T-helper 2 cell (primary cell): ENCODE measurements around the gene RBM10.

Experiments
- DNase-seq, 5 experiments: peaks; one replicate each; pipeline versions ENCODE4 v3.0.0 to v3.0.0-alpha.2; 2012 to 2022

Gene RBM10

DNA sequence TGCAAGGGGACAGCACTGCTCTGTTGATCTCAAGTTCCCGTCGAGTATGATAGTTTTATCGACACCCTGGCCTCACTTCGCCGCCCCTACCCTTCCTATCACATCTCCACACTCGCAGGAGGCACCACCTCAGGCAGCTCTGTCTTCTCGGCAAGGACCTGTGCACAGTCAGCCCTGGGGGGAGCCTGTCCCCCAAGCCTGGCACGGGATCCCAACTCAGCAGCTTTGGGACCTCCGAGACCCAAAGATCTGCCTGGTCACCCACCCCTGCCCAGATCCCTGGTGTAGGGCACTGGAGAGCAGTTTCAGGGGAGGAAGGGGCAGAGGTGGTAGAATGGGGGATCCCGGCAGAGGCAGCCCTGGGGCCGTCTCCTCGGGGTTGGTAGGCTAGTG lies 30.6 kb downstream of the RBM10 start:
- DNase-seq: no peak

DNA sequence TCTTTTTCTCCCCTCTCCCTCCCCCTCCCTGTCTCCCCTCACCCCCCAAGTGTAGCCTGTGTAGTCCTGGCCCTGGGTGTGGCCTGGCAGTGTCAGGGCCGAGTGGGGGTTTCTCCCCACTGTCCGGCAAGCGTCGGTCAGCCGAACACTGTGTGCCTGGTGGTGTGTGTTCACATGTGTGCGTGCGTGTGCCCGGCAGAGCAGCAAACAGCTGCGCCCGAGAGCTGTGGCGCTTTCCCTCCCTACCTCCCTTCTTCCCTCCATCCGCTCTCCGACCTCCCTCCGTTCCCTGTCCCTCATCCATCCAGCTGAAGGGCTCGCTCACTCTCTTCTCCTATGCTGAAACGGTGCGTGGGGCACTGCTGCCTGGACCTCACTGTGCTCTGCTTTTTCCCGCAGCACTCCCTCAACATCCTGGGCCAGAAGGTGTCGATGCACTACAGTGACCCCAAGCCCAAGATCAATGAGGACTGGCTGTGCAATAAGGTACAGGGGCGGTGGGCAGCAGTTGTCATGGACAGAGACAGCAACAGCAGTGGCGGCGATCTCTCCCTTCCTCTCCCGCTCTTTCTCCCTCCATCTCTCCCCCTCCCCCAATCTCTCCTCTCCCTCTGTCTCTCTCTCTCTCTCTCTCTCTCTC lies 31.2 kb downstream of the RBM10 start:
- no peak for DNase-seq

DNA sequence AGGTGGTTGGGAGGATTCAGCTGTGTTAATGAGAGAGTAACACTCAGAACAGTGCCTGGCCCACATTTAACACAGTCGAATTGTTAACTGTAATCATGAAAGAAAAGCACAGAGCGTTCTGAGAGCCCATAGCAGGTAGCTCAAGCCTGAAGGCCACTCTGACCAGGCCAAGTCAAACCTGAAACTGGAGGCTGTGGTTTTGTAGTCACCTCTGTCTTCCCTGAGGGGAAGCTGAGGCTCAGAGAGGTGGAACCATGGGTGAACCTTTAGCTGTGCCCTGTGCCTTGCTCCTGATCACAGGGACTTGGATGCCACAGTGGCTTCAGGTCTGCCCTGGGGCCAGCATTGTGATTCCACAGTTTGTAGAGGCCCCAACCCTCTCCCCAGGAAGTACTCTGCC lies 32.1 kb downstream of the RBM10 start:
- no peak for DNase-seq

DNA sequence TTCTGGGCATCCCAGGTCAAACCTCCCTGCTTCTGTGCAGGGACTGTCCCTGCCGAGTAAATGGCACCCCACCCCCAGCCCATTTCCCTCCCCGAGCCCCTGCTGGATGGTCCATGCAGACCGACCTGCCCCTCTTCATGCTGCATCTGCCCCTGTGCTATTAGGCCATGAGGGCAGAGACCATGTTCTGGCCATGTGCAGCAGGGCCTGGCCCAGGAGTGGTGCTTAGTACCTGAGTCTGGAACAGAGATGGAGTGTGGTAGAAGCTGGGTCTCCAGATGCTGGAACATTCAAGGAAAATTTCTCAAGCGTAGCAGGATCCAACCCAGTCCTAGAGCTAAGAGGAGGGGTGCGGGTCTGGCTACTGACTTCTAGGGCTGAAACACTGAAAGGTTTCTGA lies 33.3 kb downstream of the RBM10 start:
- no peak for DNase-seq

DNA sequence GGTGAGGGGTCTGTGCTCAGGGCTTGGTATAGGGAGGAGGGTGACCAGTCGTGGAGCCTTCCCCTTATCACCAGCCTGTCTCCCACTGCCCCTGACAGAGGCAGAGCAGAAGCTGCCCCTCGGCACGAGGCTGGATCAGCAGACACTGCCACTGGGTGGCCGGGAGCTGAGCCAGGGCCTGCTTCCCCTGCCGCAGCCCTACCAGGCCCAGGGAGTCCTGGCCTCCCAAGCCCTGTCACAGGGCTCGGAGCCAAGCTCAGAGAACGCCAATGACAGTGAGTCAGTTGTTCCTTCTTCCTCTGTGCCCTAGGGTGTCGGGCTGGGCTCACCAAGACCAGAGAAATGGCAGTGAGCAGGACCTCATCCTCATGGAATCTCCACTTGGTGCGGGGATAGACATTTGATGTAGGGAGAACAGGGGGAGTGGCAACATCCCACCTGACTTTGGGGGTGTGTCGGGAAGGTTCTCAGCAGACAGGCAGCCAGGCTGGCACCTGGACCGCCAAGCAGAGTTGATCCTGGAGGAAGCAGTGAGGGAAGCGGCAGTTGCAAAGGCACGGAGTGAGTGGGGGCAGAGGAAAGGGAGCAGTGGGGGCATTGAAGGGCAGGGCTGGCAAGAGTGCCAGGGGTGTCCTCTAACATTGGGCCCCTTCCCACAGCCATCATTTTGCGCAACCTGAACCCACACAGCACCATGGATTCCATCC lies 34.4 kb downstream of the RBM10 start:
- no peak for DNase-seq

DNA sequence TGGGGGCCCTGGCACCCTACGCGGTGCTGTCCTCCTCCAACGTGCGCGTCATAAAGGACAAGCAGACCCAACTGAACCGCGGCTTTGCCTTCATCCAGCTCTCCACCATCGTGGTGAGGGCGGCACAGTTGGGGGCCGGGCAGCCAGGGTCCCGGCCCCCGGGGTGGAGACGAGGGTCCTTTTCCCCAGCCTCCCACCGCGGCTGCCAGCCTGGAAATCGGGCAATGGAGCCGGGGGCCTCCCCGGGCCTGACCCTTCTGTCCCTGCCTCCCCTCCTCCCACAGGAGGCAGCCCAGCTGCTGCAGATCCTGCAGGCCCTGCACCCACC lies 34.9 kb downstream of the RBM10 start:
- DNase-seq: no peak

DNA sequence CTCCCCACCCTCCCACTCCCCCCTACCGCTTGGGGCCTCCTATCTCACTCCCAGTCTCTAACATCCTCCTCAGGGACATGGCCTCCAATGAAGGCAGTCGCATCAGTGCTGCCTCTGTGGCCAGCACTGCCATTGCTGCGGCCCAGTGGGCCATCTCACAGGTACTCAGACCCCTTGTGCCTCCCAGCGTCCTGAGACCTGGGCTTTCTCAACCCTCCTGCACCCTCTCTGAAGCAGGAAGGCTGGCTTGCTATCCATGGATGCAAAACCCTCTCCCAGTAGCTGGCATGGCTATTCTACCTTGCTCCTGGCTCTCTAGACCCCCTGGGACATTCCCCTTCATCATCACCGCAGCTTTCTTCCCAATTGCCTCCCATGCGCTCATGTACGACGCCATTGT lies 35.3 kb downstream of the RBM10 start:
- DNase-seq: no peak

DNA sequence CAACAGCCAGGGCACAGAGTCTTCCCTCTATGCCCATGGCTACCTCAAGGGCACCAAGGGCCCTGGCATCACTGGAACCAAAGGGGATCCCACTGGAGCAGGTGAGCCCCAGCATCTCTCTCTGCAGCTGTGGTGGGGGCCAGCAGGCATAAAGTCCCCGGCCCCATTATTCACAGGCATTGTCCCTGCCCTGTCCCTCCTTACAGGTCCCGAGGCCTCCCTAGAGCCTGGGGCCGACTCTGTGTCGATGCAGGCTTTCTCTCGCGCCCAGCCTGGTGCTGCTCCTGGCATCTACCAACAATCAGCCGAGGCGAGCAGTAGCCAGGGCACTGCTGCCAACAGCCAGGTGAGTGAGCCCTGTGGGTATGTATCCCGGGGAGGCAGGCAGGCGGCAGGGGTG lies 36.3 kb downstream of the RBM10 start:
- no peak for DNase-seq

DNA sequence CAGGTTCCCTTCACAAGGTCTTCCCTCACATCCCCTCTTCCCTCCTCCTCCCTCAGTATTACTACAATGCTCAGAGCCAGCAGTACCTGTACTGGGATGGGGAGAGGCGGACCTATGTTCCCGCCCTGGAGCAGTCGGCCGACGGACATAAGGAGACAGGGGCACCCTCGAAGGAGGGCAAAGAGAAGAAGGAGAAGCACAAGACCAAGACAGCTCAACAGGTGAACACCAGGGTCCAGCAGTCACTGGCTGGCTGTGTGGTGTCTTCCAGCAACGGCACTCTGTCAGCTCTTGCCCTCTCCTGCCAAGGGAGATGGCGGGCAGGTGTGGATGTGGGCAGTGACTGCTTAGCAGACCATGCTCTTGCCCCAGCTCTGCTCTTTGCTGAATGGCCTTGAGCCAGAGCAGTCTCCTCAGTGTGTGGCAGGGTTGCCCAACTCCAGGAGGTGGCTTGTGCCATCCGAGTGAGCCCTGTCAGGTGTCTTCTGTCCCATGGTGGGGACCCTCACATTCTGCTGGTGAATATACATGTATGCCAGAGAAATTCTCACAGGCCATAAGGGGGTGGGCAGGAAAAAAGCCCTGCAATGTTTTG lies 37.2 kb downstream of the RBM10 start:
- DNase-seq: no peak

DNA sequence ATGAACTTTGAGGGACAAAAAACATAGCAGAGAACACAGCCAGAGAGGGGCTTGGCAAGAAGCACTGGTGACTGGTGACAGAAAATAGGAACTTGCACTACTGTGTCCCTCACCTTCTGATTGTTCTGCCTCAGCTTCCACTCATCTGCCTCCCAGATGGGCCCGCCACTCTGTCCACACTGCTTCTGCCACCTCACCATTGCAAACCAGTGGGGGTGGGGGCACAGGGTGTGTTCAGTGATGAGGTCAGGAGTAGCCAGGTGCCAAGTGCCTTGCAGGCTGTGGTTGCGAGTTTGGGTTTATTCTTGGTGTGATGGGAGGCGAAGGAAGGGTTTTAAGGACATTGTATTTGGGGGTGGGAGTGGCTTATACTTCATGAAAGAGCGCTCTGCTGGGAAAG lies 39.5 kb downstream of the RBM10 start:
- no peak for DNase-seq

DNA sequence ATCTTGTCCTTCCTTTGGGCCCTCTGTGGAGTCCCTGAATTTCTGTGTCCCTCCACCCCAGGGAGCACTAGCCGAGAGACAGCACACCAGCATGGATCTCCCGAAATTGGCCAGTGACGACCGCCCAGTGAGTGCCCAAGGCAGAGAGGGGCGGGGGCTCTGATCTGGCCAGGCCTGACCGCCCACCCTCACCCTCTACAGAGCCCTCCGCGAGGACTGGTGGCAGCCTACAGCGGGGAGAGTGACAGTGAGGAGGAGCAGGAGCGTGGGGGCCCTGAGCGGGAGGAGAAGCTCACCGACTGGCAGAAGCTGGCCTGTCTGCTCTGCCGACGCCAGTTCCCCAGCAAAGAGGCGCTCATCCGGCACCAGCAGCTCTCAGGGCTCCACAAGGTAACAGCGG lies 40.2 kb downstream of the RBM10 start:
- no peak for DNase-seq

DNA sequence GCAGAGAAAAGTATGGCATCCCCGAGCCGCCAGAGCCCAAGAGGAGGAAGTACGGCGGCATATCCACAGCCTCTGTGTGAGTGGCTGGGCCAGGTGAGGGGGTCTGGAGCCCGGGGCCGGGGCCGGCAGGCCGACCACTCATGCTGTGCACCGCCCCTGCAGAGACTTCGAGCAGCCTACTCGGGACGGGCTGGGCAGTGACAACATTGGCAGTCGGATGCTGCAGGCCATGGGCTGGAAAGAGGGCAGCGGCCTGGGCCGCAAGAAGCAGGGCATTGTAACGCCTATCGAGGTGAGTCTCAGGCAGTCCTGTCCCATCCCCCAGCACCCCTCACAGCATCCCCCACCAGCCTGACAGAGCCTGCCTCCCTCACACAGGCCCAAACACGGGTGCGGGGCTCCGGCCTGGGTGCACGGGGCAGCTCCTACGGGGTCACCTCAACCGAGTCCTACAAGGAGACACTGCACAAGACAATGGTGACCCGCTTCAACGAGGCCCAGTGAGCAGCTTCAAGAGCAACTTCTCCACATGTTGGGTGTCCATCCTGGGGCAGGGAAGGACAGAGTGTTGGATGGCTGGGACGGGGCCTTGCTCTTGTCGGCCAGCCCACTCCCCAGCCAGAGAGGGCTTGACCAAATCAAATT lies 41.2 kb downstream of the RBM10 start:
- no peak for DNase-seq

DNA sequence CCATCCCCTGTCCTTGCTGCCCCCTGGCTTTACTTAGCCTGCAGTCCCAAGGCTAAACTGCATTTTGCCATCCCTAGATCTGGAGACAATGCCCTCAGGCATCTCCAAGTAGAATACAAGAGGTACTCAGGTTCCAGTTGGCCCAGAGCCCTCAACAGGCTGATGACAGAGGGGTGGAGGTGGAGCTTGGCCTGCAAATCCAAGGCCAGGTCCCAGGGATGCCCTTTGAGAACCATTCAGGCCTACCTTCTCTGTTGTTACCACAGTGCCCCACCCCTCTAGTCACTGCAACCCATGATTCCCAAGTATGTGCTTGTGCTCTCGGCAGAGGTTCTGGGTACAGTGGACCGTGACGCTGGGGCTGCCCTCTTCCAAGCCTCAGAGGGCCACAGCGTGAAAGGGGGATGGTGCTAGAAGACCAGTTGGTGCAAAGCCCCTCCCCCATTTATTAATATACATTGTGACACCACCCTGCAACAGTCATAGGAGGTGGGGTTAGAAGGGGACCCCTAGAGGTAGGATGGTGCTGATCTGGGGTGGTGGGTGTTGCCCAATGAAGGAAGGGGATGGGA lies 42.2 kb downstream of the RBM10 start:
- DNase-seq: no peak

DNA sequence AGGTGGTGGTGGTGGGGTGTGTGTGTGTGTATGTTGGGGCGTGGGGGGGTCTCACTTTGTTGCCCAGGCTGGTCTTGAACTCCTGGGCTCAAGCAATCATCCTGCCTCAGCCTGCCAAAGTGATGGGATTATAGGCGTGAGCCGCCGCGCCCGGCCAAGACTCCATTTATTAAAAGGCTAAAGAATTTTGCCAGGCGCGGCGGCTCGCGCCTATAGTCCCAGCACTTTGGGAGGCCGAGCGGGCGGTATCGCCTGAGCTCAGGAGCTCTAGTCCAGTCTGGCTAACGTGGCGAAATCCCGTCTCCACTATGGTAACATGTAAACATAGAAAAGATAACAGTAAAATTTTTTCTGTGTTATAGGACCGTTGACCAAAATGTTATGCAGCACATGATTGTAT lies 44.9 kb downstream of the RBM10 start:
- DNase-seq: no peak

DNA sequence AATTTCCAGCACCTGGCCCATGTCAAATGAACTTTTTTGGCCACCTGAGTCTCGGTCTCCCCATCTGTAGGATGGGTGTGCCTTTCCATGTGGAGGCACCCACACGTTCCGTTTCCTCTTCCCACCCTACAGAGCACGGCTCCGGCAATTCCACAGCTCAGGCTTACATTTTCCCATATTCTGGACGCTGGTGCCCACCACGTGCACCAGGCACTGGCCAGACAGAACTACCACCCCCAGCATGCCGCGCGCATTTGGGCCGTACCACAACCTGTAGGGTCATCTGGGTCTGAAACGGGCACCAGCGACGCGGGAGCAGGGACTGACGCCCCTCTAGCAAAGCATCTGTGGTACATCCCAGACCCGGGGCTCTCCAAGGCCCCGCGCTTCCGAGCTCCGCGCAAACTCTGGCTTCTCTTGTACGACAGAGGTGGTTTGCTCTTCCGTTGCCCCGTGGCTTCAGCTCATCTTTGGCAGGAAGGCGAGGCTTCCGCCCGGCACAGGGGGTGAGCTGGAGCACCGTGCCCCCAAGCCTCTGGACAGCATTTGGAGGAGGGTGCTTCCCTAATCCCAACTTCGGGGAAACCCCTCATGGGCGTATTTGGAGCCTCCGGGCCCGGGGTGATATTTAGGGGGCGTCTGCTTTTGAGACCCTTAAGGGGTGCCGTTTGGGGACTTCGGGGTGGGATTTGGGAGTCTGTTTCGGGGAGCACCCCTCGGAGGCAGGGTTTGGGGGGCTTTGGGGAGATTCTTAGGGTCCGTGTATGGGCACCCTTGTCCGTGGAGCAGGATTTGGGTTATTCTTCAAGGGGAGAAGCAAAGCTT lies 45.6 kb downstream of the RBM10 start:
- peak; percentile 38 to 95 (median 70) for DNase-seq

DNA sequence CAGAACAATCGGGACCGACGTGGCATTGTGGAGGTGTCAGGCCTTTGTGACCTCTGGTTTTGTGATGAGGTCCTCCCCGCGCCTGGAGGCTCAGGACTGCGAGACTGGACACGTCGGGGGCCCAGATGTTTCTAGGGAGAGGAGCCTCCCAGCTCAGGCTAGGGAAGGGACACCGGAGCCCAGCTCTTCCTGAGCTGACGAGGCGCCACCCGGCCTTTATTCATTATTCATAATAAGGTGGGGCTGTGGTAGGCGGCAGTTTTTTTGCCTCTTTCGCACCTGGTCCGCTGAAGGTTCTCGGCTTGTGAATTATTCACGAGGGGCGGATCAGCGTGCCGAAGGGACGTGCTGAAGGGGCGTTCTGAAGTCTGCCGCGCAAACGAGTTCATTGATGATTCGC lies 46.3 kb downstream of the RBM10 start:
- DNase-seq: peak in 4 of 5 experiments; percentile 6 to 68 (median 36)

DNA sequence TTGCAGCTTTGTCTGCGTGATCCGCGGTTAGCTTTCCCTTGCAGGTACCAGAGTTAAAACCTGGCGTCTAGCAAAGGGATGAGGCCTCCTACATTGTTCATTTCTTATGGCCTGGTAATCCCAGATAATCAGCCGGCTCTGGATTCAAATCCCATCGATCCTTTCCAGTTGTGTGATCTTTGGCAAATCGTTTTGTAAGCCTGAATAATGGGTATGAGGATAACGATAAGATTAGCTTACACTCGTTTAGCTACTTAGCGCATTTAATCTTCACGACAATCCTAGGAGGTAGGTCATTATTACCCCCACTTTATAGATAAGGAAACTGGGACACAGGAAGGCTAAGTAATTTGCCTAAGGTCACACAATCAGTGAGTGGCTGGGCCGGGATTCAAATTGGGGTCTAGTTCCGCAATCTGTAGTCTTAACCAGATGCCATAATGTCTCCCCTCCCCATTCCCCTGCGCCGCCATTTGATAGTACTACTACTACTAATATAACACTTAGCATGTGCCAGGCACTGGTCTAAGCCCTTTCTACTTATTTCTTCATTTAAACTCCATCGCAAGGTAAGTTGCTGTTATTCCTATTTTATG lies 46.9 kb downstream of the RBM10 start:
- no peak for DNase-seq

DNA sequence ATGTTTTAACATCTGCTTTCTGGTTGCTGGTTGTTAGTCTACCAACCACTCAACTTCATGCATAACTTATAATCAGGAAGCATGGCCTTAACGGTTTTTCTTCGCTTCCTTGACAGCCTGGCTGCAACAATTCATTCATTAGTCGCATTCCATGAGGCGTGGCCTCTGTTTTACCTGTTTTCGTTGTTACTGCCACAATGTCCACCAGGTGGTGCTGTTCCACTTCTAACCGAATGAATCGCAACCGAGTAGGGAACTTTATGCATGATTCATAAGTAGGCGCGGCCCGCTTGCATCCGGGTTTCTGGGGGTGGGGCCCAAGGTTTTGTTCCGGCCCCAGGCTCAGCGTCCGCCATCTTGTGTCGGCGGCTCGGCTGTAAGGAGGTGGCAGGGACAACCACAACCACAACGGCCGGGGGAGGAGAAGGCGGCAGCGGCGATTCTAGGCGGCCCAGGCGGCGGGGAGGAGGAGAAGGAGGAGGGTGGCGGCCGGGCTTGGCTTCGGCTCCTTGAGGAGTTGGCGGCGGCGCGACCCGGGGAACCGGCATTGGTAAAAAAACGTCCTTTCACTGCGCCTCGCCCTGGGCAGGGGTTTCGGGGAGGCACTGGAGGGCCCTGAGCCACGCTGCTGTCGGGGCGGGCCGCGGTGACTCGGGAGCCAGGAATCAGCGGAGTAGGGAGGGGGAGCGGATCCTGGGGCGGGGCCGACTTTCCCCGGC lies 48.6 kb downstream of the RBM10 start, which contains the start of gene UBA1:
Gene UBA1 (plus strand): TSS at position 355 of the 719 bp plus-strand sequence. CDS start 4,974 bp downstream, outside the sequence.
- DNase-seq: peak; percentile 66 to 95 (median 88)

DNA sequence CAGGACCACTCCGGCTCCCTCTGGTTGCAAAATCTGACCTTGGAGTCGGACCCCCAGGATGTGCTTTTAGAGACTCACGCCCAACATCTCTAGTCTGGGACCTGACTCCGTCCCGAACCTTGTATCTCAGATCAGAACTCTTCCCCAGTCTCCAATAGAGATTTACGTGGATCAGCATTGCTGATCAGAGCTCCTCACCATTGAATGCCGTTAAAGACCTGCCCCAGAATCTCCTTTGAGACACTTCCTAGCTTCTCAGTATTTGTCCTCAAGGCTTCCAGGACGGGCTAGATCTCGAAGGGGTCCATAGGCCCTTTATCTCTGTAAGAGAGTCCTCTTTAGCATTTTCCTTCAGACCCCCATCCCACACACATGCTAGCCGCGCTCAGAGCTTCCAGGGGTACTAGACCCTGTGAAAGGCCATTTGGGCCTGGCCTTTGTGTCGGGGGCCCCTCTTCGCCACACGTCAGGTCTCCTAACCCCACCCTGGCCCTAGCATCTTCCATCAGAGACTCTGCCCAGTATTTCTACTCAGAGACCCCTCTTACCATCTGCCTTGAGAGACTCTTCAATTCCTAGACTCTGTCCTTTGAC lies 49.3 kb downstream of the RBM10 start:
- DNase-seq: no peak

DNA sequence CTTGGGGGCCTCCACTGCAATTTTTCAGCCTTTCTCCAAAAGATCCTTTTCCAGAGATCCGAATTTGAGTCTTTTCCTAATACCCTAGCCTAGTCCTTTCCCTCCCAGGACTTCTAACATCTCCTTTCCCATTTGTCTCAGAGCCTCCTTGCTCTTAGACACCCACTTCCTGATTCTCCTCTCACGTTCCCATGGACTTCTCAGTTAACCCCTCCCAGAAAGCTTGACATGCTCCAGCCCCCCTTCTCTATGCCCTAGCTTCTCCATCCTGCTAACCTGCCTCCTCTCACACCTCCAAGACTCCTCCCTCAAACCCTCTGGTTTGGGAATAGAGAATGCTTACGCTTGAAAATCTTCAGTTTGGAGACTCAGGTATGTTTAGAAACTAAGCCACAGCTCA lies 51.1 kb downstream of the RBM10 start:
- no peak for DNase-seq

DNA sequence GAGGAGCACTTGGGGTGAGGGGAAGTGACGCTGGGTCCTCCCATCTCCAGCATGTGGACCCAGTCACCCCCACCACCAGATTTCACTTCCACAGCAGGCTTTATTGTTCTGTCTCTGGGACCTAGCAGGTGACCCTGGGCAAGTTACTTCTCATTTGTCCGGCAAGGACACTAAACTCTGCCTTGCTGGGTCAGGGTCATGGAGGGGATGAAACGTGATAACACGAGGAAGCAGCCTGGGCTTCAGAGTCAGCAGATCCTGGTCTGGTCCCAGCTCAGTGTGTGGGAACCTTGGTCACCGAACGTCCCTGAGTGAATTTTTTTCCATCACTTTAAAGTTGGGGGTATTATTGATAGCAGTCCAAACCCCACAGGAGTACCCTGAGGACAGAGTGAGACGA lies 52.5 kb downstream of the RBM10 start:
- DNase-seq: no peak
